Heart left ventricle (tissue), 16 donors: ENCODE measurements around the gene SAMD11. TPM values are rescaled to one million over a fixed set of nuclear protein-coding genes. Genes with fewer than 3 reads are reported as not detected.

Source experiments
- ATAC-seq, 4 donors: fragments of 200-7000 bp; cut with Tn5 transposase; one replicate each; pipeline ENCODE4 v1.9.1; 2020 to 2022; ENCODE audit warnings: moderate library complexity in 4 of 4, mild to moderate bottlenecking in 3 of 4, moderate number of reproducible peaks in 1 of 4
- DNase-seq, 5 donors: peaks; one replicate each; pipeline ENCODE4 v3.0.0-alpha.2; 2020
- H3K27ac ChIP-seq, 12 donors: fragments of 200-600 bp; sonication (generic) in 4 of 12; one replicate each; pipeline versions ENCODE4 v1.5.0 to v1.8.0; 2016 to 2022; ENCODE audit warnings: mild to moderate bottlenecking in 2 of 12
- H3K27me3 ChIP-seq, 9 donors: fragments of 200-600 bp; sonication (generic) in 2 of 9; one replicate each; pipeline versions ENCODE4 v1.5.1 to v1.8.0; 2016 to 2022; ENCODE audit warnings: mild to moderate bottlenecking in 3 of 9
- H3K36me3 ChIP-seq, 9 donors: fragments of 200-600 bp; sonication (generic) in 2 of 9; one replicate each; pipeline versions ENCODE4 v1.5.0 to v1.8.0; 2018 to 2022; ENCODE audit warnings: mild to moderate bottlenecking in 2 of 9
- H3K4me1 ChIP-seq, 12 donors: fragments of 200-600 bp; sonication (generic) in 4 of 12; one replicate each; pipeline versions ENCODE4 v1.5.0 to v1.8.0; 2016 to 2022; ENCODE audit warnings: mild to moderate bottlenecking in 3 of 12
- H3K4me3 ChIP-seq, 12 donors: fragments of 200-600 bp; sonication (generic) in 4 of 12; one replicate each; pipeline versions ENCODE4 v1.5.0 to v1.8.0; 2017 to 2022; ENCODE audit warnings: mild to moderate bottlenecking in 9 of 12, moderate library complexity in 4 of 12
- H3K9me3 ChIP-seq, 12 donors: fragments of 200-600 bp; sonication (generic) in 4 of 12; one replicate each; pipeline versions ENCODE4 v1.5.0 to v1.8.0; 2016 to 2022; ENCODE audit warnings: mild to moderate bottlenecking in 1 of 12
- CTCF ChIP-seq, 12 donors: fragments of 200-600 bp; sonication (generic) in 4 of 12; IDR thresholded peaks; one replicate each; pipeline versions ENCODE4 v1.5.0 to v1.8.0; 2018 to 2022; ENCODE audit warnings: antibody characterized with exemption in 12 of 12, mild to moderate bottlenecking in 5 of 12
- POLR2A ChIP-seq, 2 donors: fragments of 450-650 bp; IDR thresholded peaks; one replicate each; pipeline ENCODE4 v1.6.1; 2017; ENCODE audit warnings: antibody characterized with exemption in 2 of 2, mild to moderate bottlenecking in 2 of 2, moderate library complexity in 2 of 2
- WGBS, 4 donors: extraction: QIAGEN DNeasy Blood & Tissue Kit in 2 of 4; methylation state at CpG; one replicate each; pipeline versions ENCODE4 v1.1.5 to v1.1.7; 2013 to 2018; 5-methylcytosine and 5-hydroxymethylcytosine counted together
- intact Hi-C, 10 donors: fragments of 100-400 bp; cut with DNase I; formaldehyde crosslinking; loops; one replicate each; pipeline versions ENCODE4 v1.11.1 to v1.14.2; 2022
- polyA plus RNA-seq, 2 donors: library from polyadenylated mRNA; stranded (reverse); fragments of 200-250 nt; gene quantifications; one replicate each; pipeline ENCODE4 v1.2.3, GENCODE V29; 2013
- total RNA-seq, 9 donors: library from RNA; depleted of rRNA in 2 of 9; stranded (reverse); fragments of >200 nt in 2 of 9; fragmentation: NEBNext Ultra II Directional in 3 of 9; extraction: Animal tissue kit (Norgen Biotek cat#: 25700) in 3 of 9; gene quantifications; one replicate each; pipeline versions ENCODE4 v1.1.0 to v1.2.4, GENCODE V29; 2016 to 2023
- donor health status: ischemic (EF 13 %, LVEDD 7.1; RV severe dilation, severe dysfunction).
- donor health status: healthy with polysubstance abuse.
- donor health status: DM: no; HTN: yes; CAD: no.
- donor health status: DM: no; HTN: no; CAD: no.
- donor health status: ischemic (EF 25% LVEDD 6.9; RV normal size, moderate dysfunction).
- donor health status: ischemic (EF 25% LVEDD 5.7; RV mildly dilated, moderate dysfunction).
- donor health status: healthy.
- donor health status: DM: yes; HTN: yes; CAD: no.
- donor health status: ischemic (EF 35%, LVEDD 5.7; RV mildly dilated, moderate dysfunction).
- donor health status: nonischemic (EF 11% LVEDD 7.7; RV severe dilation, severe dysfunction).
- donor health status: DM: yes; HTN: yes; CAD: no.
- donor health status: PGD.
- donor health status: ischemic (EF 29% LVEDD 5.4; RV normal size, mild dysfunction).
- donor health status: nonischemic (EF 23%, LVEDD 6.1; RV moderate dilation, normal function).

Gene SAMD11
- total and polyA plus RNA-seq, 11 donors = 0.38 to 3.2 (median 0.96) TPM

- WGBS, 4 donors = 0 to 1% (median 0%) methylated on average over 8 to 98 of the region's 98 CpGs
- TF ChIP-seq CTCF (IDR thresholded peaks at IDR 0.05) (no peak), POLR2A (IDR thresholded peaks at IDR 0.05) (no peak)
- DNase-seq (no peak), ATAC-seq (no peak)
- Histone ChIP-seq H3K27me3 (peaks cover 30 to 96% (median 51%) of the 10 kb centered on the region in 9 donors), H3K4me3 (peak overlapping the region in 11 of 12 donors; percentile 35 to 71 (median 52)), H3K4me1 (peaks cover 0 to 50% (median 33%) of the 10 kb centered on the region in 12 donors), H3K36me3 (no peaks in the 10 kb centered on the region), H3K27ac (peak overlapping the region in 3 of 12 donors; percentile 29 to 53 (median 43)), H3K9me3 (no peaks in the 10 kb centered on the region)
- intact Hi-C loops = no loop called here
Observed at GRCh38 chr1:923991-924655, 400 bp downstream of the SAMD11 start.

- TF ChIP-seq POLR2A (IDR thresholded peaks at IDR 0.05) (no peak), CTCF (IDR thresholded peaks at IDR 0.05) (peak in 1 of 12 donors; percentile 15)
- Histone ChIP-seq H3K4me3 (peak overlapping the region; percentile 35 to 71 (median 50)), H3K9me3 (no peaks in the 10 kb centered on the region), H3K36me3 (no peaks in the 10 kb centered on the region), H3K4me1 (peaks cover 0 to 50% (median 33%) of the 10 kb centered on the region in 12 donors), H3K27ac (peak overlapping the region in 3 of 12 donors; percentile 29 to 53 (median 43)), H3K27me3 (peaks cover 23 to 89% (median 43%) of the 10 kb centered on the region in 9 donors)
- WGBS, 4 donors = 0 to 1% (median 0%) methylated on average over 35 to 120 of the region's 120 CpGs
- ATAC-seq (no peak), DNase-seq (no peak)
- intact Hi-C loops = no loop called here
Observed at GRCh38 chr1:924656-925560, 1.2 kb downstream of the SAMD11 start.

GRCh38 chr1:925561-926421, 2.1 kb downstream of the SAMD11 start:
- DNase-seq (peak in 1 of 5 donors; percentile 72), ATAC-seq (peak in 2 of 4 donors; percentile 33 to 34)
- Histone ChIP-seq H3K9me3 (no peaks in the 10 kb centered on the region), H3K27ac (no peak overlapping the region), H3K4me3 (peak overlapping the region in 11 of 12 donors; percentile 16 to 71 (median 52)), H3K27me3 (peaks cover 21 to 80% (median 36%) of the 10 kb centered on the region in 9 donors), H3K4me1 (peaks cover 0 to 43% (median 26%) of the 10 kb centered on the region in 12 donors), H3K36me3 (no peaks in the 10 kb centered on the region)
- WGBS, 4 donors = 6 to 15% (median 7%) methylated on average over 12 to 65 of the region's 65 CpGs
- no peak for TF ChIP-seq POLR2A (IDR thresholded peaks at IDR 0.05)
- intact Hi-C loops = no loop called here

- no peak overlapping the region for H3K27ac ChIP-seq
- 47 to 79% (median 66%) methylated on average over 6 to 9 of the region's 9 CpGs for WGBS, 4 donors
- intact Hi-C loops = no loop called here
- H3K4me3 ChIP-seq = no peak overlapping the region
- no peaks in the 10 kb centered on the region for H3K36me3 ChIP-seq
- TF ChIP-seq CTCF (IDR thresholded peaks at IDR 0.05) (no peak), POLR2A (IDR thresholded peaks at IDR 0.05) (no peak)
- DNase-seq (no peak), ATAC-seq (no peak)
- peaks cover 0 to 35% (median 20%) of the 10 kb centered on the region in 12 donors for H3K4me1 ChIP-seq
- H3K9me3 ChIP-seq = no peaks in the 10 kb centered on the region
- H3K27me3 ChIP-seq = peaks cover 21 to 74% (median 33%) of the 10 kb centered on the region in 9 donors
Observed at GRCh38 chr1:927234-927633, 3.5 kb downstream of the SAMD11 start.
